ENCODE results near the gene NT5DC1.
"Not testable (repeated sequence)": the region's sequence is repeated elsewhere in the genome, so short reads cannot be mapped to it uniquely, and the experiment has no call there.

NT5DC1 gene

DNA sequence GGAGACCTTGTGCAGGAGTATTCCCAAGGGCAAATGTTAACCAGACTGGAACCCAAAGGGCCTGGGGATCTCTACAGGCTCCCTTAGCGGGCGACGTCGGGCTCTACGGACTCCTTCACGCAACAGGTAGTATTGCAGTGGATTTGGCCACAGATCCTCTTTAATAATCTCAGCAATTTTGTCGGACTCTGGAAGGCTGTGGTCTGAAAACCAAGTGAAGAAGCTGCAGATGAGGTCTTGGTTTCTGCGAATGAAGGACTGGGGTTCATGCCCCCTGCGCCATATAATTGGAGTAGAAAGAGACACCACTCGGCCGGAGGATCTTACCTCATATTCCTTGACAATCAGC is 177.8 kb downstream of the NT5DC1 start:
- no peak for DNase-seq (ENCODE audit: low read depth in 2 of 2)

DNA sequence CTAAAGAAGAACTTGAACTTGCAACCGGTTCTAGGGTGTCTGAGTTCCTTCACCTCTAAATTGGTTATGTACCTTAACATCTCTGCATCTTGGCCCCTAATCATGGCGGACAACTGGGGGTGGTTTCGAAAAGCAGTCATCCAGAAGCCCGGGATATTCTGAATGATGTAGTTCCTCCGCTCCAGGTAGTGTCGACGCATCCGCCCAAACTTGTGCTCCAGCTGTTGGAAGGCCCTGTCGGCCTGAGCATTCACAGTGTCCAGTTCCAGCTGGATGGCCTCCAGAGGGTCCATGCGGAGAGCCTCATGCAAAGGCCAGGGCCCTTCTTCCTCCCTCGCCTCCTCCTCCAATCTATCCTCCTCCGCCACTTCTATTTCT is 178.2 kb downstream of the NT5DC1 start:
- no peak for DNase-seq (ENCODE audit: low read depth in 2 of 2)

DNA sequence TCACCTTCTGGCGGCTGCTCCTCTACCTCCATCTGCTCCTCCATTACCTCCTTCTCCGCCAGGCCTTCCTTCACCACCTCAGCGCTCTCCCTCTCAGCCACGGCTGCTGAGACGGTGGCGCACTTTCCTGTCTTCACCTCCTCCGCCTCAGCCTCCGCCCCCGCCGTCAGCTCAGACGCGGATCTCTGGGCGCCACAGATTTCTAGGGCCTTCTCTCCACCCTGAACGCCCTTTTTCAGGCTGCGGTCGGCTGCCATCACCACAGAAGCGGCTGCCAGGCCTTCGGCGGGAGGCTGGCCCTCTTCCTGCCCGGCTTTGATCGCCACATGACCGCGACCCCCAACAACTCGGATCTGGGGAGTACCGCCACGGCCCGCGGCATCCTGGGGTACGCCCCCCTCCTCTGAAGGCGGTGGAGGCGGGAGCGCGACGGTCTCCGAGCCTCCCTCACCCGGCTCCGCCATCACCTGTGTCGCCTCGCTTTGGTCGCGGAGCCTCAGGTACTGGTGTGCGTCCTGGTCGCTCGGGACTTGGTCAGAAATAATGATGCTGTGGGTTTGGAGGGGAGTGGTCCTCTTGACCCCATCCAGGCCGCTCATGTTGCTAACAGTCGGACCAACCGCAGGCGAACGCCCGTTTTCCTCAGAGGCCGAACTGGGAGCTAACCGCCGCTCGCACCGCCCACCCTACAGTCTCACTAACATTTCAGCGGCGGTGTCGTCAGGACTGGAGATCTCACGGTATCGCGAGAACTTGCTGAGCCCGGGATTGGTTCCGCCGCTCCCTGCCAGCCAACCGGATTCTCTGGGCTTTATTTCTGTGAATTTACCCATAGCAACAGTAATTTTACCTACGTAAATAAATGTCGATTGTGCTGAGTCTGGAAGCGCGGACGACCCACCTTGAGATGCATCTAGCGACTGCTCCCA is 178.8 kb downstream of the NT5DC1 start, which contains the start of gene TSPYL1:
Gene TSPYL1 (minus strand): TSS at position 699 of the 929 bp plus-strand sequence. CDS start 100 bp downstream, at position 599.
- DNase-seq (ENCODE audit: low read depth in 2 of 2): peak; percentile 92 to 93

DNA sequence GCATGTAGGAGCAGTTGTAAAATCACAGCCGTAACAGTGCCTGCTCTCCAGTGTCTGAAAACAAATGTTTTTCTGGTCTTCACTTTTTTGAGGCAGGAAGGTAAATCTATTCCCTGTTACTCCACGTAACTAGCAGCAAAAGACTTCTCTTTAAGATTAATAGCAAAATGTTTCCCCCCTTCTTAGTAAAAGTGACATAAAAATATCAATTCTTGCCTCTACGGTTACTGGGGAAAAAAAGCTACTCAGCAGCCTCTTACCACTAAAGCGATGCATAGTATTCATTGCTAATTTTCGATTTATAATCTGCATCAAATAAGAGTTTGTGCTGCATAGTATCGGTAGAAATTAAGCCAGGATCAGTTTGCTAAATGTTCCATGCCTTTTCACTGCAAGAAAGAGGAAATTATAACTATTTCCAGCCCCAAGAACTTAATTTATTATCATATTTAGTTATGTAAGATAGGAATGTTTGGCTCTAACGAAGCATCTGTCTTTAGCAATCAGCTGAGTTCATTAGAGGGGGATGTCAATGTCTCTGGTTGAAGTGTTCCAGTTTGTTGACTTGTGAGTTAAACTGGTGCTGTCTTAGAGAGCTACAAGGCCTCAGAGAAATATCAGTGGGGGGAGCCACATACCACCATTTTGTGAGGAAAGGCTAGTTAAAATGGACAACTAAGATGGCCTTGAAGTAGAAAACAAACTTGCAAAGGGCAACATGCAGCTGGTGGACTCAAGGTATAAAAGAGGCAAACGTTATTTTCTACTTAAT is 179.7 kb downstream of the NT5DC1 start:
- DNase-seq (ENCODE audit: low read depth in 2 of 2): no peak

DNA sequence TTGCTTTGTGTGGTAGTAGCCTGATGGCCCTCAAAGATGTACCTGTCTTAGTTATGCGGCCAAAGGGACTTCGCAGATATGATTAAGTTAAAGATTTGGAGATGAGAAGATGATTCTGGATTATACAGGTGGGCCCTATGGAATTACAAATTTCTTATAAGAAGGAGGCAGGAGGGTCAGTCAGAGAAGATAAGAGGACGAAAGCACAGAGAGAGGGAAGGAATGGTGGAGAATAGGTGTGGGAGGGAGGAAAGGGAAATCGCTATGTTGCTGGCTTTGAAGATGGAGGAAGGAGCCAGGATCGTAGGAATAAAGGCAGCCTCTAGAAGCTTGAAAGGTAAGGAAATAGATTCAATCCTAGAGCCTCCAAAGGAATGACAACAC is 180.3 kb downstream of the NT5DC1 start:
- DNase-seq (ENCODE audit: low read depth in 2 of 2): no peak

DNA sequence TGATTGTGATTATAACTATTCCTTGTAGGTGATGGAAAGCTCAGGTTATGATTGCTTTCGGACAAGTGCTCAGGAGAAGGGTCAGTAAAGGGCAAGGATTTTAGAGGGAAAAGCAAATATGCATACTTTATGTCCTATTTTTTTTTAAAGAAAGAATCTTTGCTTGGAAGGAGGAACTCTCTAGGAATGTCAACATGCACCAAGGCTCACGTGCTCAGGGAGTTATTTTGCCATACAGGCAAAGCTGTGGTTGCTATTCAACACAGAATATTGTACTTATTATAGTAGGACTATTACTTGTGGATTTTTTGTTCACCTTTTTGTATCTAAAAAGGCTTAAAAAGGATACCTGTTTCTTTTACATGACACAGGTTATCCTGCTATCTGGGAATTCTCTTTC is 182.0 kb downstream of the NT5DC1 start:
- DNase-seq (ENCODE audit: low read depth in 2 of 2): no peak

DNA sequence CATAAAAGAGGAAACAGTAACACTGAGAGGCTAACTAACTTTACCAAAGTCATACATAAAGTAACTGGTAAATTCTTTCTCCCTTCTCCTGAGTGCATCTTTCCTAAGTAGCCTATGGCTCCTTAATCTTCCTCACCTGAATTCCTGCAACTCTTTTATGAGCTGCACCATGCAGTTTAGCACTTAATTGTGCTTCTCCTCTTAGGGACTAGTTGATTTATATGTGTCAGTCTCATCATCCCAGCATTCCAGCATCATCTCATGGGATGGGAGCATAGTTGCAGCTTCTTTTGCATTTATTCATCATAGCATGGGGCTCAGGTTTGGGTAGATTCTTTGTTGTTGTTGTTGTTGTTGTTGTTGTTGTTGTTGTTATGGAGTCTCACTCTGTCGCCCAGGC is 182.5 kb downstream of the NT5DC1 start:
- no peak for DNase-seq (ENCODE audit: low read depth in 2 of 2)

DNA sequence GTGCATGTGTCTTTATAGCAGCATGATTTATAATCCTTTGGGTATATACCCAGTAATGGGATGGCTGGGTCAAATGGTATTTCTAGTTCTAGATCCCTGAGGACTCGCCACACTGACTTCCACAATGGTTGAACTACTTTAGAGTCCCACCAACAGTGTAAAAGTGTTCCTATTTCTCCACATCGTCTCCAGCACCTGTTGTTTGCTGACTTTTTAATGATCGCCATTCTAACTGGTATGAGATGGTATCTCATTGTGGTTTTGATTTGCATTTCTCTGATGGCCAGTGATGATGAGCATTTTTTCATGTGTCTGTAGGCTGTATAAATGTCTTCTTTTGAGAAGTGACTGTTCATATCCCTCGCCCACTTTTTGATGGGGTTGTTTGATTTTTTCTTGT is 184.3 kb downstream of the NT5DC1 start:
- DNase-seq (ENCODE audit: low read depth in 2 of 2): not testable (repeated sequence)

DNA sequence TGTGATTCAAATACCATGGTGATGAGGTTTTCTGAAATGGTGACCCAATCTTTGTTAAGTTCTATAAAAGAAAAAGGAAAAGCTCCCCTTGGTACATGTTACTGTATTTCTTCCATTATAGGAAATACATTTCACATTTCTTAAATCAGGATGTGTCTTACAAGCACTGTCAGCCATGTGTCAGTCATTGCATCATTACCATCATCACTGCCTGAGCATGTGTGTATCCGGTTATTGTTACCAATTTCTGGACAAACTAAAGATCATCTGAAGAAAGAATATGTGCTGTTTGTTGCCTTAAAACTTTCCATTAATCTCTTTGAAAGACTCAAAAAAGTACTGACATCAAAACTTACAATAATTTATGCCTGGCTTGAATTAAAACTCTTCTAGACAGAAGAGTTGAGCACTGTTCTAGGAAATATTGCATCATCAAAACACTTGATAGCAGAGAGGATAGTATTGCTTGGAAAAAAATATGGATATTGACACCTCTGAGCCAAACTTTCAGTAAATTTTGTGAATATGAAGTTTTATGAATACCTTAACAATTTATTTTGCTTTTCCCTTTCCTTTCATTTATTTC is 186.2 kb downstream of the NT5DC1 start:
- no peak for DNase-seq (ENCODE audit: low read depth in 2 of 2)

DNA sequence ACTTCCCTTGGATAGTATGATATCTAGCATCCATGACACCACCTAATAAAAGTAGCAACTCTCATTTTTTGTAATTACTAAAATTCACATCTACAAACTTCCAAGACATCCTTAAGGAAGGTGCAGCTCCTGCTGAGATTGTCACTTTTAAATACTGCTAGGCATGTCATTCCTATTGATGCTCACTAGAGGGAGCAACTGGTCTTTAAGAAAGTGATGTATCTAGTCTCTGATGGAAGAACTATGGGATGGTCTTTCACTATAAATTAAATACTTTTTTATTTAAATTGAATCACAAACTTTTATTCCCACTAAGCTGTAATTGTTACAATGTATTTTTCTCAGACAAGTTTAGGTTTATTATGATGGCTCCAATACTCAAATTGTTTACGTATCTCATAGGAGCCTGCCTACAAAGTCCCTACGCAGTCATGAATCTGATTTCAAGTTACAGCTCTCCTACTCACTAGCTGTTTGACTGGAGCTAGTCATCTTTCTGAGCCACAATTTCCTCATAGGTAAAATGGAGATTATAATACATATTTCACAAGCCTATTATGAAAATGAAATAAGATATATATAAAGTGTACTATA is 187.1 kb downstream of the NT5DC1 start:
- DNase-seq (ENCODE audit: low read depth in 2 of 2): no peak

DNA sequence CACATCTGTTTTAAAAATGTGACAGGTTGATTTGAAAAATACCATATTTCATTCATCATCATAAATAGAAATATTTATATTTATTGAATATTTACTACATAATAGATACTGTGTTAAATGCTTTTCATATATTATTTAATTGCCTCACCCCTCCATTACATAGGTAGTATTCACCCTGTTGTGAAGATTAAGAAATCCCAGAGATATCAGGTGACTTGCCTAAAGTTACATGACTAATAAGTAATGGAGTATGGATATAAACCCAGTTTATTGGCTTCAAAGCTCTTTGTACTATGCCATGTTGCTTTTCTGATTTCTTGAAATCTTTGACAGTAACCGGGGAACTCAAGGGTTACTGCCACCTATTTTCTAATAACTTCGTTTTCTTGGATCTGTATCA is 189.2 kb downstream of the NT5DC1 start:
- DNase-seq (ENCODE audit: low read depth in 2 of 2): no peak

DNA sequence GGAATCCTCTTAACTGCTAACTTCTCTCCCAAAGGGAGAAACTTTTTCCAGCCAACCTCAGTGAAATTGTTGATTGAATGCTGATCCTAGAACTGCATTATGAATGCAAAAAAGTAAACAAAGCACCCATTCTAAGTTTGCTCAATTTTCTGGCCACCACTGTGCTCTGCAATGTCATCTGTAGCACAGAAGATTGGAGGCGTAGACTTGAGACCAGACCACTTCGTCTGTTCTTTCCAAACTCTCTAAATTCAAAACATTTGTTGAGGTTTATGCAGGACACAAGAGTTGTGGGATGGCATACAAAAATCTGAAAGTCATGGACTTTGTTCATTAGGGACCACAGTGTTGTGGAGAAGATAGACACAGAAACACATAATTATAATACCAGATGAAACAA is 190.1 kb downstream of the NT5DC1 start:
- no peak for DNase-seq (ENCODE audit: low read depth in 2 of 2)

DNA sequence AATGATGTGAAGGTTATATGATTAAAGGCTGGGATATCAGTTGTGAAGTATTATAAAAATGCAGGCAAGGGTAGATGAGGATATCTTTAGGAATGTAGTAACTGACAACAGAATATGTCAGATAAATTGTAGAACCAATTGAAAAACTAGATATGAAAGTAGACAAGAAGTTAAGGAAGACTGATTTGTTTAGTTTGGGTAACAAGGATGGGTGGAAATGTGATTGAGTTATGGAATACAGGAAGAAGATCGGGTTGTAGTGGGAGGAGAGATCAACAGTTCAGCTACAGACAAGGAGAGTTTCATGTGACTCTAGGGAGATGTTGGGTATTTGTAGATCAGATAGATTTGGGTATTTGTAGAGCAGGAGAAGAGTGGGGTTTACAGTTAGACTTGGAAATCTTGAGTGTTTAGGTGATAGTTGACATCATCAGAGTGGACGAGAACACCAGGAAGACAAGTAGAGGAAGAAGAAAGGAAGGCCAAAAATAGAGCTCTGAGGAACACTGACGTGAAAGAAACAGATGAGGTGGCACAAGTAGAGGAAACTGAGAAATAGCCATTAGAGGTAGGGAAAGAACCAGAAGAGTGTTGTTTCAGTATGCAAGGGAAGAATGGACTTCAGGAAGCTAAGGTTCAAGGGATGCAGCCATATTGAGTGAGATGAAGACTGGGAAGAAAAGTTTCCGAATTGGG is 191.2 kb downstream of the NT5DC1 start:
- DNase-seq (ENCODE audit: low read depth in 2 of 2): no peak

DNA sequence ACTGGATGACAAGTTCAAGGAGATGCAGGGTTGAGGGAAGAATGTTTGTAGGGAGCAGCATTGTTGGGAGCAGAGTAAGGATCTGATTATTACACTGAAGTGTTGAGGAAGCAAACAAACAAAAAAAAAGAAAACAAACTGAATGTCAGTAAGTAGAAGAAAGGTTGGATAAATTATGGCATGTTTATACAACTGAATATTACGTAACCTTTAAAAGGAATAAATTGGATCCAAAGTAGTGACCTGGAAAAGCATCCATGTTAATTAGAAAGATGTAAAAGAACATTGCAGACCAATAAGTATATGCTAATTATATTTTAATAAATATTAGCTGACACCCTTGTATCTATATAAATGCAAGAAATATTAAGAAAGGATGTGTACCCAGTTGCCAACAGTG is 191.9 kb downstream of the NT5DC1 start:
- no peak for DNase-seq (ENCODE audit: low read depth in 2 of 2)

DNA sequence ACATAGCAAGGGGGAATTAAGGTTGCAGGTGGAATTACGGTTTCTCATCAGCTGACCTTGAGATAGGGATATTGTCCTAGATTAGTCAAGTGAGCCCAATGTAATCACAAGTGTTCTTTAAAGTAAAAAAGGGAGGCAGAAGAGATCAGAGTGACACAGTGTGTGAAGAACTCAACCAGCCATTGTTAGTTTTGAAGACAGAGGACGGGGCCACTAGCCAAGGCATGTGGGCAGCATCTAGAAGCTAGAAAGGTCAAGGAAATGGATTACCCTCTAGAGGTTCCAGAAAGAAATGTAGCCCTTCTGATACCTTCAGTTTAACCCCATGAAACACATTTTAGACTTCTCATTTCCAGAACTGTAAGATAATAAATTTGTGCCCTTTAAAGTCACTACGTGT is 197.6 kb downstream of the NT5DC1 start:
- no peak for DNase-seq (ENCODE audit: low read depth in 2 of 2)

DNA sequence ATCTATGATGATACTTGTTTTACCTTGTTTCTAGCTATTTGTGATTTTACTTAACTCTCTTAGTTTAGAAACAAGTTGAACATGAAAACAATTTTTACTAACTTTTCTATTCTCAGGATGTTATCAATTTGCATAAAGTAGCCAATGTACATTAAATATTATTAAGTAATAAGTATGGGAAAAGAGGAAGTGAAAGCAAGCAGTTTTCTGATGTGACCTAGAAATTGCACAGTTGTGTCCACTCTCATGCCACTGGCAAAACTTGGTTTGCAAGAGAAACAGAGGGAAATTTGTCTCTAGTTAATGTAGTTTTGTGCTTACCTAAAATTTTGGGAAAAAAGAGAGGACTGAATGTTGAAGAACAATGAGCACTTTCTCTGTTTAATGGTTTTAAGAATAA is 198.3 kb downstream of the NT5DC1 start:
- DNase-seq (ENCODE audit: low read depth in 2 of 2): no peak

Data from fibroblast of skin of left biceps (primary cell).